T-helper 1 cell (primary cell): Measurements from ENCODE around the gene GCLC.
"Not testable (repeated sequence)": the region's sequence is repeated elsewhere in the genome, so short reads cannot be mapped to it uniquely, and the experiment has no call there.

ENCODE experiments used
- DNase-seq, 5 donors: peaks; one replicate each; pipeline ENCODE4 v3.0.0-alpha.2; 2012 to 2020

GCLC gene

GRCh38 chr6:53556986-53557715 lies 12.2 kb upstream of the GCLC start:
- no peak for DNase-seq

- DNase-seq, result not testable (repeated sequence)
Measured at GRCh38 chr6:53553600-53553999, 8.7 kb upstream of the GCLC start.

- not testable (repeated sequence) for DNase-seq
Measured at GRCh38 chr6:53551681-53552080, 6.8 kb upstream of the GCLC start.

- peak; percentile 83 to 98 (median 88) for DNase-seq
Measured at GRCh38 chr6:53547811-53548496, 3.1 kb upstream of the GCLC start.

- DNase-seq, result no peak
Measured at GRCh38 chr6:53547166-53547810, 2.4 kb upstream of the GCLC start.

GRCh38 chr6:53546281-53546680 lies 1.4 kb upstream of the GCLC start:
- no peak for DNase-seq

GRCh38 chr6:53544217-53544469 lies 758 bp downstream of the GCLC start:
- DNase-seq, result no peak

GRCh38 chr6:53543359-53544216 lies 1.3 kb downstream of the GCLC start:
- no peak for DNase-seq

- DNase-seq, result no peak
Measured at GRCh38 chr6:53541900-53542299, 3.0 kb downstream of the GCLC start.

GRCh38 chr6:53540129-53540692 lies 4.7 kb downstream of the GCLC start:
- no peak for DNase-seq

- no peak for DNase-seq
Measured at GRCh38 chr6:53539561-53539960, 5.3 kb downstream of the GCLC start.

- DNase-seq, result no peak
Measured at GRCh38 chr6:53536561-53536960, 8.3 kb downstream of the GCLC start.

- no peak for DNase-seq
Measured at GRCh38 chr6:53532942-53533341, 12.0 kb downstream of the GCLC start.

- DNase-seq, result no peak
Measured at GRCh38 chr6:53532061-53532797, 12.7 kb downstream of the GCLC start.

GRCh38 chr6:53530780-53531386 lies 14.0 kb downstream of the GCLC start:
- DNase-seq, result no peak

- no peak for DNase-seq
Measured at GRCh38 chr6:53530346-53530745, 14.6 kb downstream of the GCLC start.

- DNase-seq, result no peak
Measured at GRCh38 chr6:53529324-53530036, 15.4 kb downstream of the GCLC start.

GRCh38 chr6:53528107-53528506 lies 16.8 kb downstream of the GCLC start:
- no peak for DNase-seq

- DNase-seq, result no peak
Measured at GRCh38 chr6:53527249-53527765, 17.6 kb downstream of the GCLC start.

GRCh38 chr6:53526000-53526399 lies 18.9 kb downstream of the GCLC start:
- no peak for DNase-seq

GRCh38 chr6:53524455-53524815 lies 20.5 kb downstream of the GCLC start:
- no peak for DNase-seq
